ENCODE data around the gene CCDC85C. TPM values are rescaled to one million over a fixed set of nuclear protein-coding genes. Genes with fewer than 3 reads are reported as not detected.

Gene CCDC85C
- total RNA-seq, 1 donor from 2014 or later: 4.4 TPM

GRCh38 chr14:99574099-99574880 lies 29.7 kb downstream of the CCDC85C start:
- no peak for TF ChIP-seq CTCF (IDR thresholded peaks at IDR 0.05)
- H3K4me1 Mint-ChIP-seq (ENCODE audit: unreplicated experiment): peaks cover 63% of the 10 kb centered on the region
- no peaks in the 10 kb centered on the region for H3K27me3 Mint-ChIP-seq (ENCODE audit: unreplicated experiment)
- no peaks in the 10 kb centered on the region for H3K36me3 Mint-ChIP-seq (ENCODE audit: unreplicated experiment)
- peak overlapping the region; percentile 81 for H3K27ac Mint-ChIP-seq (ENCODE audit: unreplicated experiment)
- DNase-seq (ENCODE audit: extremely low spot score, unreplicated experiment): no peak
- no peaks in the 10 kb centered on the region for H3K9me3 Mint-ChIP-seq (ENCODE audit: unreplicated experiment)
- peak overlapping the region; percentile 36 for H3K4me3 Mint-ChIP-seq (ENCODE audit: unreplicated experiment)

- Mint-ChIP-seq H3K27ac (ENCODE audit: unreplicated experiment) (peak overlapping the region; percentile 81), H3K4me3 (ENCODE audit: unreplicated experiment) (no peak overlapping the region), H3K27me3 (ENCODE audit: unreplicated experiment) (no peaks in the 10 kb centered on the region), H3K36me3 (ENCODE audit: unreplicated experiment) (no peaks in the 10 kb centered on the region), H3K9me3 (ENCODE audit: unreplicated experiment) (no peaks in the 10 kb centered on the region), H3K4me1 (ENCODE audit: unreplicated experiment) (peaks cover 65% of the 10 kb centered on the region)
- DNase-seq (ENCODE audit: extremely low spot score, unreplicated experiment): no peak
- no peak for TF ChIP-seq CTCF (IDR thresholded peaks at IDR 0.05)
These were observed 30.4 kb downstream of the CCDC85C start for GRCh38 chr14:99573436-99574098.

- no peaks in the 10 kb centered on the region for H3K36me3 Mint-ChIP-seq (ENCODE audit: unreplicated experiment)
- no peak for TF ChIP-seq CTCF (IDR thresholded peaks at IDR 0.05)
- H3K4me1 Mint-ChIP-seq (ENCODE audit: unreplicated experiment): peaks cover 67% of the 10 kb centered on the region
- H3K27ac Mint-ChIP-seq (ENCODE audit: unreplicated experiment): no peak overlapping the region
- no peak overlapping the region for H3K4me3 Mint-ChIP-seq (ENCODE audit: unreplicated experiment)
- H3K27me3 Mint-ChIP-seq (ENCODE audit: unreplicated experiment): no peaks in the 10 kb centered on the region
- H3K9me3 Mint-ChIP-seq (ENCODE audit: unreplicated experiment): no peaks in the 10 kb centered on the region
- no peak for DNase-seq (ENCODE audit: extremely low spot score, unreplicated experiment)
These were observed 31.0 kb downstream of the CCDC85C start for GRCh38 chr14:99573000-99573330.

- Mint-ChIP-seq H3K36me3 (ENCODE audit: unreplicated experiment) (no peaks in the 10 kb centered on the region), H3K4me3 (ENCODE audit: unreplicated experiment) (no peak overlapping the region)
- TF ChIP-seq CTCF (IDR thresholded peaks at IDR 0.05): no peak
These were observed 31.6 kb downstream of the CCDC85C start for GRCh38 chr14:99572173-99572999.

More at GRCh38 chr14:99572173-99572999, 31.6 kb downstream of the CCDC85C start:
- H3K4me1 Mint-ChIP-seq (ENCODE audit: unreplicated experiment): peaks cover 67% of the 10 kb centered on the region
- H3K27me3 Mint-ChIP-seq (ENCODE audit: unreplicated experiment): no peaks in the 10 kb centered on the region
- no peak overlapping the region for H3K27ac Mint-ChIP-seq (ENCODE audit: unreplicated experiment)
- no peak for DNase-seq (ENCODE audit: extremely low spot score, unreplicated experiment)
- no peaks in the 10 kb centered on the region for H3K9me3 Mint-ChIP-seq (ENCODE audit: unreplicated experiment)
